Calu3 (cell line): Measurements from ENCODE around the gene CTIF. TPM values are rescaled to one million over a fixed set of nuclear protein-coding genes. Genes with fewer than 3 reads are reported as not detected.

Source experiments
- BruUV-seq: library from RNA; stranded (reverse); fragments of 400-500 nt; replicated peaks from 2 replicates; lab custom pipeline; 2021; lab: Mats Ljungman, UMichigan
- CTCF ChIA-PET: fragments of 300-600 bp; sonication (Branson Sonifier 250); formaldehyde crosslinking; loops from one replicate; lab custom pipeline; 2022; ENCODE audit warnings: antibody characterized with exemption; lab: Charles Lee
- DNase-seq: peaks from one replicate; pipeline ENCODE4 v3.0.0; 2022
- H3K27ac Mint-ChIP-seq: one replicate; pipeline ENCODE4 v1.8.0; 2022; ENCODE audit warnings: mixed read lengths; ENCODE audit not compliant: unreplicated experiment
- H3K27me3 Mint-ChIP-seq: one replicate; pipeline ENCODE4 v1.8.0; 2022; ENCODE audit warnings: mixed read lengths; ENCODE audit not compliant: unreplicated experiment
- H3K36me3 Mint-ChIP-seq: one replicate; pipeline ENCODE4 v1.8.0; 2022; ENCODE audit warnings: mild to moderate bottlenecking, moderate library complexity, mixed read lengths; ENCODE audit not compliant: insufficient read depth, unreplicated experiment
- H3K4me1 Mint-ChIP-seq: one replicate; pipeline ENCODE4 v1.8.0; 2022; ENCODE audit warnings: mild to moderate bottlenecking, low read depth, mixed read lengths; ENCODE audit not compliant: unreplicated experiment
- H3K4me3 Mint-ChIP-seq: one replicate; pipeline ENCODE4 v1.8.0; 2022; ENCODE audit warnings: mild to moderate bottlenecking, low read depth, moderate library complexity, mixed read lengths; ENCODE audit not compliant: unreplicated experiment
- H3K9me3 Mint-ChIP-seq: one replicate; pipeline ENCODE4 v1.8.0; 2022; ENCODE audit warnings: low read depth, mixed read lengths; ENCODE audit not compliant: unreplicated experiment
- CTCF ChIP-seq: fragments of 200-600 bp; IDR thresholded peaks from one replicate; pipeline ENCODE4 v1.8.0; 2022; ENCODE audit warnings: antibody characterized with exemption; ENCODE audit not compliant: unreplicated experiment
- intact Hi-C: fragments of 100-400 bp; cut with micrococcal nuclease; formaldehyde crosslinking; loops from one replicate; pipeline ENCODE4 v1.10.0; 2022; ENCODE audit not compliant: unreplicated experiment
- total RNA-seq: library from RNA; stranded (reverse); gene quantifications from 2 replicates; pipeline ENCODE4 v1.2.3, GENCODE V29; 2022

CTIF gene
- total RNA-seq, 1 experiment from 2014 or later, result 40.8 TPM

GRCh38 chr18:48693625-48694262, 154.9 kb downstream of the CTIF start:
- Mint-ChIP-seq H3K4me3 (no peak overlapping the region), H3K36me3 (no peaks in the 10 kb centered on the region), H3K4me1 (no peaks in the 10 kb centered on the region), H3K27ac (no peak overlapping the region), H3K27me3 (no peaks in the 10 kb centered on the region), H3K9me3 (no peaks in the 10 kb centered on the region)
- DNase-seq, result no peak
- CTCF ChIA-PET, result no interaction called here
- no peak for TF ChIP-seq CTCF
- BruUV-seq, result no TSS peak
- intact Hi-C loops, result no loop called here

- H3K9me3 Mint-ChIP-seq, result no peaks in the 10 kb centered on the region
- H3K36me3 Mint-ChIP-seq, result no peaks in the 10 kb centered on the region
- H3K4me1 Mint-ChIP-seq, result no peaks in the 10 kb centered on the region
- CTCF ChIA-PET, result no interaction called here
- no peaks in the 10 kb centered on the region for H3K27me3 Mint-ChIP-seq
- BruUV-seq, result no TSS peak
- H3K4me3 Mint-ChIP-seq, result no peak overlapping the region
- TF ChIP-seq CTCF, result no peak
- no peak for DNase-seq
- intact Hi-C loops, result no loop called here
- H3K27ac Mint-ChIP-seq, result no peak overlapping the region
These were observed 155.5 kb downstream of the CTIF start for GRCh38 chr18:48694295-48694694.

GRCh38 chr18:48695671-48696070, 156.8 kb downstream of the CTIF start:
- Mint-ChIP-seq H3K4me3 (no peak overlapping the region), H3K27me3 (no peaks in the 10 kb centered on the region), H3K4me1 (no peaks in the 10 kb centered on the region), H3K27ac (no peak overlapping the region), H3K36me3 (no peaks in the 10 kb centered on the region), H3K9me3 (no peaks in the 10 kb centered on the region)
- intact Hi-C loops, result no loop called here
- no TSS peak for BruUV-seq
- CTCF ChIA-PET, result no interaction called here
- no peak for DNase-seq
- TF ChIP-seq CTCF, result no peak

- Mint-ChIP-seq H3K4me1 (no peaks in the 10 kb centered on the region), H3K27me3 (no peaks in the 10 kb centered on the region), H3K27ac (no peak overlapping the region), H3K4me3 (no peak overlapping the region), H3K9me3 (no peaks in the 10 kb centered on the region), H3K36me3 (no peaks in the 10 kb centered on the region)
- DNase-seq, result no peak
- TF ChIP-seq CTCF, result no peak
- intact Hi-C loops, result no loop called here
- BruUV-seq, result no TSS peak
- CTCF ChIA-PET, result no interaction called here
These were observed 157.4 kb downstream of the CTIF start for GRCh38 chr18:48696218-48696617.
